Measurements from ENCODE around the gene COL18A1. TPM values are rescaled to one million over a fixed set of nuclear protein-coding genes. Genes with fewer than 3 reads are reported as not detected.

COL18A1 gene
- total and polyA plus RNA-seq, 4 donors: 44.9 to 308 (median 232) TPM

DNA sequence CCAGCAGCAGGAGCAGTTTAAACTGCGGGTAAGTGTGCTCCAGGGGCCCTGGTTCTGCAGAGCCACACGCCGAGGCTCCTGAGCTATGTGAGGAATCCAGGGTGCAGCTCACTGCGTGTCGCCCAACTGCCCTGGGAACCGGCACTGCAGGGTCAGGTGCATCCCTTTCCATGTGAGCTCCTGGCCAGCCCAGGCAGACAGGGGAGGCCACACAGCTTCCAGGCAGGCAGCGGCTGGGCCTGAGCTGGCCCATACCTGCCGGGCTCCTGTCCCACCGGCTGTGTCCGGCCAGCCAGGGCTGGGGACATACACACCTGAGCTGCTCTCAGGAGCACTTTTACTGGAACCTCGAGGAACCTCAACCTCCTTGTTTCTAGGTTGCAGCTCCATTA is 18.6 kb upstream of the COL18A1 start:
- no peak for DNase-seq (ENCODE audit: low spot score)
- 72% methylated on average over 11 of the region's 11 CpGs for WGBS
- Histone ChIP-seq H3K4me1 (ENCODE audit: control insufficient read depth in 4 of 4, insufficient read depth in 4 of 4, low read length in 3 of 4) (peaks cover 0 to 3% (median 2%) of the 10 kb centered on the region in 4 donors), H3K27ac (ENCODE audit: low read depth in 1 of 2, low read length in 2 of 2) (peak overlapping the region in 1 of 2 donors; percentile 42), H3K36me3 (ENCODE audit: control insufficient read depth in 4 of 4, insufficient read depth in 3 of 4, low read depth in 1 of 4, low read length in 3 of 4) (no peaks in the 10 kb centered on the region), H3K27me3 (ENCODE audit: control insufficient read depth in 4 of 4, insufficient read depth in 4 of 4, low read length in 3 of 4) (no peaks in the 10 kb centered on the region), H3K4me3 (ENCODE audit: low read depth in 1 of 3, low read length in 3 of 3) (no peak overlapping the region), H3K9ac (ENCODE audit: low read depth in 1 of 2, low read length in 2 of 2) (no peak overlapping the region), H3K9me3 (ENCODE audit: control insufficient read depth in 4 of 4, low read length in 3 of 4) (no peaks in the 10 kb centered on the region)
- TF ChIP-seq SP1 (IDR thresholded peaks at IDR 0.05) (no peak), NR2F2 (IDR thresholded peaks at IDR 0.05) (no peak), ZBTB33 (IDR thresholded peaks at IDR 0.05) (no peak), HNF4G (IDR thresholded peaks at IDR 0.05) (no peak), GABPA (IDR thresholded peaks at IDR 0.05 in 1 of 2, conservative IDR thresholded peaks at IDR 0.05 in 1 of 2) (no peak)
- TF ChIP-seq, protein P1, sequence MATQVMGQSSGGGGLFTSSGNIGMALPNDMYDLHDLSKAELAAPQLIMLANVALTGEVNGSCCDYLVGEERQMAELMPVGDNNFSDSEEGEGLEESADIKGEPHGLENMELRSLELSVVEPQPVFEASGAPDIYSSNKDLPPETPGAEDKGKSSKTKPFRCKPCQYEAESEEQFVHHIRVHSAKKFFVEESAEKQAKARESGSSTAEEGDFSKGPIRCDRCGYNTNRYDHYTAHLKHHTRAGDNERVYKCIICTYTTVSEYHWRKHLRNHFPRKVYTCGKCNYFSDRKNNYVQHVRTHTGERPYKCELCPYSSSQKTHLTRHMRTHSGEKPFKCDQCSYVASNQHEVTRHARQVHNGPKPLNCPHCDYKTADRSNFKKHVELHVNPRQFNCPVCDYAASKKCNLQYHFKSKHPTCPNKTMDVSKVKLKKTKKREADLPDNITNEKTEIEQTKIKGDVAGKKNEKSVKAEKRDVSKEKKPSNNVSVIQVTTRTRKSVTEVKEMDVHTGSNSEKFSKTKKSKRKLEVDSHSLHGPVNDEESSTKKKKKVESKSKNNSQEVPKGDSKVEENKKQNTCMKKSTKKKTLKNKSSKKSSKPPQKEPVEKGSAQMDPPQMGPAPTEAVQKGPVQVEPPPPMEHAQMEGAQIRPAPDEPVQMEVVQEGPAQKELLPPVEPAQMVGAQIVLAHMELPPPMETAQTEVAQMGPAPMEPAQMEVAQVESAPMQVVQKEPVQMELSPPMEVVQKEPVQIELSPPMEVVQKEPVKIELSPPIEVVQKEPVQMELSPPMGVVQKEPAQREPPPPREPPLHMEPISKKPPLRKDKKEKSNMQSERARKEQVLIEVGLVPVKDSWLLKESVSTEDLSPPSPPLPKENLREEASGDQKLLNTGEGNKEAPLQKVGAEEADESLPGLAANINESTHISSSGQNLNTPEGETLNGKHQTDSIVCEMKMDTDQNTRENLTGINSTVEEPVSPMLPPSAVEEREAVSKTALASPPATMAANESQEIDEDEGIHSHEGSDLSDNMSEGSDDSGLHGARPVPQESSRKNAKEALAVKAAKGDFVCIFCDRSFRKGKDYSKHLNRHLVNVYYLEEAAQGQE (IDR thresholded peaks at IDR 0.05): no peak
- TF ChIP-seq, protein P2, sequence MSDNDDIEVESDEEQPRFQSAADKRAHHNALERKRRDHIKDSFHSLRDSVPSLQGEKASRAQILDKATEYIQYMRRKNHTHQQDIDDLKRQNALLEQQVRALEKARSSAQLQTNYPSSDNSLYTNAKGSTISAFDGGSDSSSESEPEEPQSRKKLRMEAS (IDR thresholded peaks at IDR 0.05): no peak

DNA sequence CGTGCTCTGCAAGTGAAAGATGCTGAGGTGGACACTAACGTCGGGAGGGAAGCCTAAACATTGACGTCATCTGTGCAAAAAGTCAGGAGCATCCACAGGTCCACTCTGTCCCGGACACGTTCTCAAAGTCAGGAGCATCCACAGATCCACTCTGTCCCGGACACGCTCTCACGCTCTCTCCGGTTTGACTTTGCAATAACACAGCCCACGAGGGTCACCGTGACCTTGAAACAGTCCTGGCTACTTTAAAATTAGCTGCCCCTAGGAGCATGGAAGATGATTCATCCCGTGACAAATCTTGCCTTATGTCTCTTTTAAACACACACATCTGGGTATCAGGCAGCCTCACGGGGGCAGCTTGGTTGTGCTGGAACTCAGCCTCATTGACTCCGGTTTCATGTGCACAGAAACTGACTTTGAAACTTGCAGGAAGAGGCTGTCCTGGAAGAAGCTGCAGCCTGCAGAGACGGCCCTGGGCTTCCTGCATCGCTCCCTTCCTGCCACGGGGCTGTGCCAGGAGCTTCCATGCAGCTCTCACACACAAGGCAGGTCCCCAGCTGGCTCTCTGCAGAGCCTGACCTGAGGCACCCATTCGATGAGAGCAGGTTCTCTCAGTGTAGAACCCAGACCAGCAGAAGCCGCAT is 18.1 kb upstream of the COL18A1 start:
- Histone ChIP-seq H3K27ac (ENCODE audit: low read depth in 1 of 2, low read length in 2 of 2) (peak overlapping the region in 1 of 2 donors; percentile 59), H3K9ac (ENCODE audit: low read depth in 1 of 2, low read length in 2 of 2) (no peak overlapping the region), H3K4me3 (ENCODE audit: low read depth in 1 of 3, low read length in 3 of 3) (no peak overlapping the region), H3K9me3 (ENCODE audit: control insufficient read depth in 4 of 4, low read length in 3 of 4) (no peaks in the 10 kb centered on the region), H3K27me3 (ENCODE audit: control insufficient read depth in 4 of 4, insufficient read depth in 4 of 4, low read length in 3 of 4) (no peaks in the 10 kb centered on the region), H3K36me3 (ENCODE audit: control insufficient read depth in 4 of 4, insufficient read depth in 3 of 4, low read depth in 1 of 4, low read length in 3 of 4) (no peaks in the 10 kb centered on the region), H3K4me1 (ENCODE audit: control insufficient read depth in 4 of 4, insufficient read depth in 4 of 4, low read length in 3 of 4) (peaks cover 0 to 3% (median 2%) of the 10 kb centered on the region in 4 donors)
- 52% methylated on average over 20 of the region's 20 CpGs for WGBS
- no peak for DNase-seq (ENCODE audit: low spot score)
- peak; percentile 1 for TF ChIP-seq CTCF (IDR thresholded peaks at IDR 0.05; ENCODE audit: low read depth, low read length, missing input control)
- no peak for TF ChIP-seq RXRA (IDR thresholded peaks at IDR 0.05)
- TF ChIP-seq TAF1 (conservative IDR thresholded peaks at IDR 0.05): no peak
- TF ChIP-seq, protein P3, sequence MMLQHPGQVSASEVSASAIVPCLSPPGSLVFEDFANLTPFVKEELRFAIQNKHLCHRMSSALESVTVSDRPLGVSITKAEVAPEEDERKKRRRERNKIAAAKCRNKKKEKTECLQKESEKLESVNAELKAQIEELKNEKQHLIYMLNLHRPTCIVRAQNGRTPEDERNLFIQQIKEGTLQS (IDR thresholded peaks at IDR 0.05): no peak
- no peak for TF ChIP-seq FOXA2 (IDR thresholded peaks at IDR 0.05)
- no peak for TF ChIP-seq ZBTB33 (IDR thresholded peaks at IDR 0.05)
- no peak for TF ChIP-seq EGR1 (IDR thresholded peaks at IDR 0.05; ENCODE audit: low read depth in 2 of 2)
- no peak for TF ChIP-seq HNF4A (conservative IDR thresholded peaks at IDR 0.05)
- peak; percentile 47 for TF ChIP-seq NR2F2 (IDR thresholded peaks at IDR 0.05)
- TF ChIP-seq, protein P2 (IDR thresholded peaks at IDR 0.05): no peak
- TF ChIP-seq, protein P1 (IDR thresholded peaks at IDR 0.05): no peak
- TF ChIP-seq FOXA1 (IDR thresholded peaks at IDR 0.05): no peak
- TF ChIP-seq YY1 (IDR thresholded peaks at IDR 0.05): no peak
- peak; percentile 55 to 61 for TF ChIP-seq RAD21 (IDR thresholded peaks at IDR 0.05)
- no peak for TF ChIP-seq HNF4G (IDR thresholded peaks at IDR 0.05)

Data from liver (tissue), 9 donors.